DND-41 (cell line): ENCODE data around the gene ELAVL2.
A peak's percentile ranks its signal among the peaks of the same experiment; 100 is the strongest.

Experiments used
- ATAC-seq: fragments of 200-7000 bp; cut with Tn5 transposase; 3 replicates; pipeline ENCODE4 v1.9.1; 2021; ENCODE audit warnings: low read depth; ENCODE audit not compliant: insufficient read depth
- DNase-seq: peaks from one replicate; pipeline ENCODE4 v3.0.0-alpha.2; 2020
- H2AFZ ChIP-seq: 2 replicates; pipeline ENCODE4 v1.6.0; 2012; ENCODE audit warnings: low read depth, low read length
- H3K27ac ChIP-seq: 2 replicates; pipeline ENCODE4 v1.5.1; 2012; ENCODE audit warnings: low read length, inconsistent platforms
- H3K27me3 ChIP-seq: fragments of 200-600 bp; sonication (generic); 2 replicates; pipeline ENCODE4 v1.6.0; 2012; ENCODE audit warnings: low read length, mild to moderate bottlenecking, inconsistent platforms; ENCODE audit not compliant: insufficient read depth, poor library complexity
- H3K36me3 ChIP-seq: 2 replicates; pipeline ENCODE4 v1.5.1; 2012; ENCODE audit warnings: low read length, inconsistent platforms; ENCODE audit not compliant: insufficient read depth
- H3K4me1 ChIP-seq: 2 replicates; pipeline ENCODE4 v1.5.1; 2012; ENCODE audit warnings: mild to moderate bottlenecking, low read length; ENCODE audit not compliant: insufficient read depth
- H3K4me2 ChIP-seq: 2 replicates; pipeline ENCODE4 v1.6.0; 2012; ENCODE audit warnings: mild to moderate bottlenecking, moderate library complexity, low read length, inconsistent platforms; ENCODE audit not compliant: insufficient read depth
- H3K4me3 ChIP-seq, 2 experiments: fragments of 200-600 bp in 1 of 2; shearing (Covaris generic) in 1 of 2; 2 replicates each; pipeline ENCODE4 v1.5.1; 2012 to 2016; ENCODE audit warnings: inconsistent platforms in 2 of 2, low read length in 2 of 2, mild to moderate bottlenecking in 2 of 2, low read depth in 1 of 2, moderate library complexity in 1 of 2
- H3K79me2 ChIP-seq: 2 replicates; pipeline ENCODE4 v1.6.0; 2012; ENCODE audit warnings: low read length, inconsistent platforms; ENCODE audit not compliant: insufficient read depth
- H3K9ac ChIP-seq: 2 replicates; pipeline ENCODE4 v1.6.0; 2012; ENCODE audit warnings: low read depth, mild to moderate bottlenecking, inconsistent platforms, low read length, moderate library complexity
- H3K9me3 ChIP-seq: 2 replicates; pipeline ENCODE4 v1.5.1; 2012; ENCODE audit warnings: low read length, moderate library complexity, mild to moderate bottlenecking, inconsistent platforms; ENCODE audit not compliant: insufficient read depth, severe bottlenecking
- H4K20me1 ChIP-seq: 2 replicates; pipeline ENCODE4 v1.6.0; 2012; ENCODE audit warnings: low read length; ENCODE audit not compliant: insufficient read depth
- EZH2 ChIP-seq: IDR thresholded peaks from 3 replicates; pipeline ENCODE4 v1.6.1; 2012; ENCODE audit warnings: borderline replicate concordance, low read depth, mild to moderate bottlenecking, moderate library complexity, low read length, inconsistent platforms; ENCODE audit not compliant: severe bottlenecking
- TF ChIP-seq, protein P1 (sequence below): IDR thresholded peaks from 2 replicates; pipeline ENCODE4 v1.5.1; 2012; ENCODE audit warnings: borderline replicate concordance, low read length, moderate library complexity, mild to moderate bottlenecking; ENCODE audit not compliant: poor library complexity, severe bottlenecking; ENCODE audit errors: extremely low read depth

Gene ELAVL2

DNA sequence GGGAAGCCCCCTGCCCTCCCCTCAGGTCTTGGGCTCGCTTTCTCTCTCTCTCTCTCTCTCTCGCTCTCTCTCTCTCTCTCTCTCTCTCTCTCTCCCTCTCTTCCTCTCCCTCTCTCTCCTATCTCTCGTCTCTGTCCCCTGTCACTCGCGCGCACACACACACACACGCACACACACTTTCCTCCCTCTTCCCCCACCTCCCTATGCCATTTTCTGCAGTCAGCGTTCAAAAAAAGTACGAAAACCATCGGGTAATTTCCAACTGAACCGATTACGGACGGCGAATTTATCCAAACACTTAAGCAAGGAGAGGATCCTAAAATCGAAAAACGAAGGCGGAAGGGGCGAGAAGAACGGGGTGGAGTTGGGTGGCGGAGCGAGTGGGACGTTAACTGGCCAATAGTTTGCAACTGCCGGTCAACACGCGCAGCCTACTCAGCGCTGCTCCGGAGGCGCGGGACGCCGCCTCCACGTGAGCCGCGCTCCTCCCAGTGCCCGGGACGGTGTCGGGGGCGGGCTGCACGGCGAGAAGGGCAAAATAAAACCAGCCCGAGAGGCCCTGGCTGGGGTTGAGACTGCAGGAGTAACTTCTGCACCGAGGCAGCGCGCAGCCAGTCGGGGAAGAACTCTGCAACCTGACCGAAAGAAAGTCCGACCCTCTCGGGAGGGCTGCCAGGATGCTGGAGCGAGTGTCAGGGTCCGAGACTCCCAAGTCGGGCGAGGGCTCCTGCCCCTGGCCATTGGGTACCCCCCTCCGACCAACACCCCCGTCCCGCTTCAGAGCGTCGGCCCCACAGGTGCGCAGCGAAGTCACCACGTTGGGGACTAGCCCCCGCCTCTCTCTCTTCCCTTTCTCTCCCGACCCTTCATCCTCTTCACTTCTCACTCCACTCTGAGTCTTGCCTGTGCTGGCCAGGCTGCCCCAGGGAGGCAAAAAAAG is 24.9 kb upstream of the ELAVL2 start:
- H4K20me1 ChIP-seq, result no peaks in the 10 kb centered on the region
- H3K9me3 ChIP-seq, result no peaks in the 10 kb centered on the region
- ATAC-seq (peak; percentile 22; the same call in 1 of the 3 replicates), DNase-seq (no peak)
- H3K36me3 ChIP-seq, result no peaks in the 10 kb centered on the region
- H3K27ac ChIP-seq, result no peak overlapping the region
- H3K79me2 ChIP-seq, result no peaks in the 10 kb centered on the region
- H3K27me3 ChIP-seq, result no peaks in the 10 kb centered on the region
- H3K4me3 ChIP-seq, result no peak overlapping the region
- TF ChIP-seq EZH2, result no peak
- TF ChIP-seq, protein P1, sequence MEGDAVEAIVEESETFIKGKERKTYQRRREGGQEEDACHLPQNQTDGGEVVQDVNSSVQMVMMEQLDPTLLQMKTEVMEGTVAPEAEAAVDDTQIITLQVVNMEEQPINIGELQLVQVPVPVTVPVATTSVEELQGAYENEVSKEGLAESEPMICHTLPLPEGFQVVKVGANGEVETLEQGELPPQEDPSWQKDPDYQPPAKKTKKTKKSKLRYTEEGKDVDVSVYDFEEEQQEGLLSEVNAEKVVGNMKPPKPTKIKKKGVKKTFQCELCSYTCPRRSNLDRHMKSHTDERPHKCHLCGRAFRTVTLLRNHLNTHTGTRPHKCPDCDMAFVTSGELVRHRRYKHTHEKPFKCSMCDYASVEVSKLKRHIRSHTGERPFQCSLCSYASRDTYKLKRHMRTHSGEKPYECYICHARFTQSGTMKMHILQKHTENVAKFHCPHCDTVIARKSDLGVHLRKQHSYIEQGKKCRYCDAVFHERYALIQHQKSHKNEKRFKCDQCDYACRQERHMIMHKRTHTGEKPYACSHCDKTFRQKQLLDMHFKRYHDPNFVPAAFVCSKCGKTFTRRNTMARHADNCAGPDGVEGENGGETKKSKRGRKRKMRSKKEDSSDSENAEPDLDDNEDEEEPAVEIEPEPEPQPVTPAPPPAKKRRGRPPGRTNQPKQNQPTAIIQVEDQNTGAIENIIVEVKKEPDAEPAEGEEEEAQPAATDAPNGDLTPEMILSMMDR, result no peak
- H3K9ac ChIP-seq, result no peak overlapping the region
- no peaks in the 10 kb centered on the region for H3K4me1 ChIP-seq
- no peak overlapping the region for H3K4me2 ChIP-seq
- no peak overlapping the region for H2AFZ ChIP-seq

- H4K20me1 ChIP-seq, result no peaks in the 10 kb centered on the region
Measured at GRCh38 chr9:23850242-23850689, 24.2 kb upstream of the ELAVL2 start.

DNA sequence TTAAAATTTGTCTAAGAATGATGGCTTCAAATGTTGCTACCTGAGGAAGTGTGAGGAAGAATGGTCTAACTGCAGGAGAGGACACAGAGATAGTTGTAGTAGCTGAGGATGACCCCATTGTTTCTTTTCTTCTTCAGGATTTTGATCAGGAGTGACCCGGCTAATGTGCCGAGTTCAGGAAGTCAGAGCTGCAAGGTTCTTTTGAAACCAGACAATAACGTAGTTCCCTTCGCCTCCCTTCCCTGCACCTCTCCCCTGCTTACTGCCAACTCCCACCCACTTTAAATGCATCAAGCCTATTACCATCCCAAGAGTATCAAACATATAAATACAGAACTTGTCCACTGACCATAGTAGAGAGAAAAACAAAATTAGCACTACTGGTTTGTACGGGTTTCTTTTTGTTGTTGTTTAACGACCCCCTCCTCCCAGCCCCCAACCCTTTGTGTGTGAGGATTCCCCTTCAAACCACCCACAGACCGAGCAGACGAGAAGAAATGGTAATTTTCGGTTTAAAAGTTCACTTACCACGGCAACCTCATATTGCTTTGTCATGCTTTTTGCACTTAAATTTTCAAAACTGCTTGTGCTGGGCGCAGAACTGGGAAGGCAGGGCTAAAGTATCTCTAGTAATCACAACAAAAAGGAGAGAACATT is 23.5 kb upstream of the ELAVL2 start:
- ATAC-seq, result no peak
- no peak for DNase-seq
- no peak overlapping the region for H2AFZ ChIP-seq

More at GRCh38 chr9:23850242-23850689, 24.2 kb upstream of the ELAVL2 start:
- no peak for TF ChIP-seq EZH2
- TF ChIP-seq, protein P1, result no peak
- Histone ChIP-seq H3K79me2 (no peaks in the 10 kb centered on the region), H3K4me3 (no peak overlapping the region), H3K9me3 (no peaks in the 10 kb centered on the region), H3K4me2 (no peak overlapping the region), H3K4me1 (no peaks in the 10 kb centered on the region), H3K36me3 (no peaks in the 10 kb centered on the region), H3K27me3 (no peaks in the 10 kb centered on the region), H3K27ac (no peak overlapping the region), H3K9ac (no peak overlapping the region), H2AFZ (no peak overlapping the region)
- no peak; the same call in 2 of the 3 replicates for ATAC-seq
- DNase-seq, result no peak

More for the DNA sequence above, 23.5 kb upstream of the ELAVL2 start:
- Histone ChIP-seq H3K9ac (no peak overlapping the region), H4K20me1 (no peaks in the 10 kb centered on the region), H3K27ac (no peak overlapping the region), H3K79me2 (no peaks in the 10 kb centered on the region), H3K4me1 (no peaks in the 10 kb centered on the region), H3K27me3 (no peaks in the 10 kb centered on the region), H3K4me2 (no peak overlapping the region), H3K36me3 (no peaks in the 10 kb centered on the region), H3K9me3 (no peaks in the 10 kb centered on the region), H3K4me3 (no peak overlapping the region)
- TF ChIP-seq EZH2, result no peak
- TF ChIP-seq, protein P1, result no peak
